Kasumi-1 (cell line): ENCODE results near the gene TM4SF20.
A peak's percentile ranks its signal among the peaks of the same experiment; 100 is the strongest.
"Not testable (repeated sequence)": the region's sequence is repeated elsewhere in the genome, so short reads cannot be mapped to it uniquely, and the experiment has no call there.

Experiments
- DNase-seq, 2 experiments: peaks; one replicate each; lab custom pipeline; 2025; lab: John Stamatoyannopoulos, UW

TM4SF20 gene

GRCh38 chr2:227398684-227399670 lies 19.9 kb upstream of the TM4SF20 start:
- DNase-seq, result no peak

- no peak for DNase-seq
Observed at GRCh38 chr2:227397562-227397961, 18.5 kb upstream of the TM4SF20 start.

- DNase-seq, result no peak
Observed at GRCh38 chr2:227395556-227395955, 16.4 kb upstream of the TM4SF20 start.

GRCh38 chr2:227394401-227394800 lies 15.3 kb upstream of the TM4SF20 start:
- DNase-seq, result no peak

DNA sequence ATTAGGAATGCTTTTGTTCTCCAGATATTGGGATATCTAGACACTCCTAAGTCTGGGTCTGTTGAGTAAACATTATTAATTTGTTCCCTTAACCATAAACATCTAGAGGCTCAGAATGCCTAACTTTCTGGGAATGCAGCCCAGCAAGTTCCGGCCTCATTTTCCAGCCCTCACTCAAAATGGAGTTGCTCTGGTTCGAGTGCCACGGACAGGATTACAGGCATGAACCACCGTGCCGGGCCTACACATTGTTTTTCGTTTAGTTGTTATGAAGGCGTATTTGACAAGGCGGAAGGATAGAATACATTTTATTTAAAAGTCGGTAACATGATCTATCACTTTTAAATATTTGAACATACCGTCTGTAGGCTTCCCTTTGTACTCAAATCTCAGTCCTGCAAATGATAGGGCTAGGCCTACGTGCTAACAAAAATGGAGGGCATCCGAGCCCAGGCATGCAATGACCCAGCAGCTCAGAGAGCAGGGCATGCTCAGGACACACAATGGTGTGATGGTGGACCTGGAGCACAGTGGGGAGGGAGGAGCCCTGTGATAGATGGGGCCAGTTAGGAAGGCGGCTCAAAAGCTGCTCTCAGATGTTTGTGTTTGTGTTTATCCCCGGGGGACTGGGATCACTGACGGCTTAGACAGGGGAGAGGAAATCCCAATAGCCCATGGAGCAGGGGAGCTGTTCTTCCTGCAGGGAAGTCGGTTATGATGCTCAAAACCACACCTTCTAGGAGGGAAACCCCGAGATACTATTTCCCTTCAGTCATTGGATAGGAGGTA lies 11.6 kb upstream of the TM4SF20 start:
- DNase-seq, result no peak

DNA sequence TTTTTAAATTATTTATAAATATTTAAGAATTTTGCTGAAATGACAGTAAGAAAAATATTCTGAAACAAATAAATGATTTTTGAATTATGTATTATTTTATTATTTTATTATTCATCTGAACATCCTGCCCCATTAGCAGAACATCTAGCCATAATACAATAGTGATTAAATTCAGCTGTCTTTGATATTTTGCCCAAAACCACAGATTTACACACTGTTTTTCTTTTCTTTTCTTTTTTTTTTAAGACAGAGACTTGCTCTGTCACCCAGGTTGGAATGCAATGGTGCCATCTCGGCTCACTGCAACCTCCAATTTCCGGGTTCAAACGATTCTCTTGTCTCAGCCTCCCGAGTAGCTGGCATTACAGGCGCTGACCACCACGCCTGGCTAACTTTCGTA lies 10.6 kb upstream of the TM4SF20 start:
- DNase-seq, result no peak

DNA sequence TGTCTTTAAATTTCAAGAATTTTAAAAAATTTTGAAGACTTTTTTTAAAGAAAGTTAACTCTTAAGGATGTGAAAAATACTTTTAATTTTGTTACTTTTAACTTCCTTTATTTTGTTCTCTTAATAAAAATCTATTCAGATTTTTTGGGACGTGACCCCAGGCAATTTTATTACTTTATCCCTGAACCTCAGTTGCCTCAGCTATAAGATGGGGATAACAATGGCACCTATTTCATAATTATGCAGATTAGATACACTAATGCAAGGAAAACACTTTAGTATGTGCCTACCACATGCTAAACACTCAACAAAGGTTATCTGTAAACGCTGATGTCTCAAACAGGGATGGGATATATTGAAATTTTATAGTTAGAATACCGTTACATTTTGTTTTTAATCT lies 10.1 kb upstream of the TM4SF20 start:
- no peak for DNase-seq

- DNase-seq, result no peak
Observed at GRCh38 chr2:227388537-227389011, 9.5 kb upstream of the TM4SF20 start.

GRCh38 chr2:227387583-227387982 lies 8.5 kb upstream of the TM4SF20 start, which contains the start of gene SCYGR1:
SCYGR1 (minus strand) TSS chr2:227387949; CDS start chr2:227387949, 0 bp downstream.
- not testable (repeated sequence) for DNase-seq

DNA sequence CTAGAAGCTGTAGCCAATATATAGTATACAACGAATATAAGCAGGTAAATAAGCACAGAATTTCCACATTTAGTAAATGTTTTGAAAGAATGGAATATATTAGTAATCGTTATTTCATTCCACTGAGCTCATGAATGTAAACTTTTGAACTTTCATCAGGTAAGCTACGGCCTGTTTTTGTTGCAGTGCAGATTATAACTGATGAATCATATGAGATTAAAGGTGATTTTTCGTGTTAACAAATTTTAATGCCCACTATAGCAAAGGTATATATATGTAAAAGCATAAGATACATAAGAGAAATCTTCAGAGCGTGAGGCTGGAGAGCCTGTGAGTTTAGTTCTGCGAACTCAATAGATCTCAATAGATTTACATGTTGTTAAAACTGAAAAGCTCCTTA lies 7.5 kb upstream of the TM4SF20 start:
- DNase-seq, result no peak

DNA sequence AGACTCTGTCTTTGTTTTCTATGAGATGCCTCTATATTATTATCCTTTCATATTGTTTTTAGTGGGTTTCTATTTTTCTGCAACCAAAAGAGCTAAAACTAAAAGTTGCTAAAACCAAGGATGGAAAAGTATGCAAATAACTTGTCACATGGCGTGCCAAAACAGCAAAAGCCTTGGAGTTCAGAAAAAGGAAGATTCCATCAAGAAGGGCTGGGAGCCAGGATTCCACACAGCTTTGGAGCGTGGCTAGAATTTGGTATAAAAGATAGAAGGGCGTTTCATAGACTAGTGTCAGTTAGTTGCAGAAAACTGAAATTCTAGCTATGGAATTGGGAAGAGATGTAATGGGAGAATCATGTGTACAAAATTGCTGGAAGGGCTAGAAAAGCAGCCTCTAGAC lies 4.6 kb upstream of the TM4SF20 start:
- no peak for DNase-seq

- DNase-seq, result not testable (repeated sequence)
Observed at GRCh38 chr2:227382241-227382835, 3.2 kb upstream of the TM4SF20 start.

DNA sequence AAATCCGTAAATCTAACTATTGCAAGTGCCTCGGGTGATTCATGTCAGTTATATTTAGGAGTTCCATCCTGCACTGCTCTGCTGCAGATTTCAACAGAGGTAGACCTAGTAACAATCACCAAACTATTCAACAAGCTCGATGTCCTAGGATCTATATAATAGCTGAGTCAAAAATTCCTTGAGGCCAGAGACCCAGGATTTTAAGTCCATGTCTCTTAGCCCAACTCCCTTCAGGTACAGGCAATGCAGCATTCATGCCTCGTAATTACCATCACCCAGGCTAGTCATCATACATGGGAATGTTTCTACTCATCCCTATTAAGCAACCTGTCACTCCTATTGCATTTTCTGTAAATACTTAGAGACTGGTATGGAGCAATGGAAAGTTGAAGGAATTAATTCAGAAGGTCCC lies 729 bp downstream of the TM4SF20 start:
- no peak for DNase-seq

GRCh38 chr2:227377467-227378351 lies 1.4 kb downstream of the TM4SF20 start:
- DNase-seq, result no peak

DNA sequence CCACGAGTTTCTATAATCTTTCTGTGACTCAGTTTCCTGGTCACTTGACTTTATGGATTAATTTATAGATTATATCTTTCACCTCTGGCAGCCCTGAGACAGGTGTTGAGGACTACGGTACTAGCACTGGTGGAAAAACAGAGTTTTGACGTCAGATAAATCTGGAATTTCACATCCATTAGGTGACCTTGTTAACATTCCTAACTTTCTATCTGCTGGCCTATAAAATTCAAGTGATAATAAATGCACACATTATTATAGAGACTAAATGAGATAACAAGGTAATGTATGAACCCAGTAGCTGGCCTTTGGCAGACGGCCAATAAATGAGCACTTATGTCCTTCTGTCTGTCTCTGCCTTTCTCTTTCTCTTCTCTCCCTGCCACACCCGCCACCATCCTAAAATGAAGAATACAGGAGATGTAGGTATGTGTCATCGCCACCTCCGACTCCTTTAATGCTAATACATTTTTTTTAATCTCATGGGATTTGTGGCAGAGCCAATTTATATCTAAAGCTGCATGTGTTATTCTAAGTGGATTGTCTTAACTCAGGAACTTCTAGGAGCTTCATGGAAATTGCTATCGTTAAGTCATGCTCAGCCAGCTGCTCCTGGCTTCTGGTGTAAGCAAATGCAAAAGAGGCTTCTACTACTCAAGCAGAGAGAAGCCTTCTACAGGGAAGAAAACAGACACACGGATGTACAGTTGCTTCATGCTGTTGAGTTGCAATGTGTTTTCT lies 2.3 kb downstream of the TM4SF20 start:
- DNase-seq, result no peak

DNA sequence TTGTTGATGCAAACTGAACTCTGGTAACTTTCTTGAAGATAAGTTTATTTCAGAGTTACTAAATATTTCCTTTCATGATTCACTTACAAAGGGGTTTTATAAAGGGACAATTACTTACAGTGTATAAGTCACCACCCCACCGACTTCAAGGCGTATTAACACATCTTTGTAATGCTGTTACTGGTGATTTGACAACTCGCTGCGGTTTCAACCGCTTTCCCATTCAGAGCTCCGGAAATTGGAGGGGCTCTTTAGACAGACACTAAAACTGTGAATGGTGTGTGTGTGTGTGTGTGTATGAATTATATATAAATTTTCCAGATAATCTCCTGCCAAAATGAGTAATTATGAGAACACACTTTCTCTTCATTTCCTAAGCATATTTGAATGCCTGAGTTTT lies 4.9 kb downstream of the TM4SF20 start:
- peak; percentile 32 to 42 for DNase-seq

GRCh38 chr2:227373389-227373788 lies 5.7 kb downstream of the TM4SF20 start:
- no peak for DNase-seq

DNA sequence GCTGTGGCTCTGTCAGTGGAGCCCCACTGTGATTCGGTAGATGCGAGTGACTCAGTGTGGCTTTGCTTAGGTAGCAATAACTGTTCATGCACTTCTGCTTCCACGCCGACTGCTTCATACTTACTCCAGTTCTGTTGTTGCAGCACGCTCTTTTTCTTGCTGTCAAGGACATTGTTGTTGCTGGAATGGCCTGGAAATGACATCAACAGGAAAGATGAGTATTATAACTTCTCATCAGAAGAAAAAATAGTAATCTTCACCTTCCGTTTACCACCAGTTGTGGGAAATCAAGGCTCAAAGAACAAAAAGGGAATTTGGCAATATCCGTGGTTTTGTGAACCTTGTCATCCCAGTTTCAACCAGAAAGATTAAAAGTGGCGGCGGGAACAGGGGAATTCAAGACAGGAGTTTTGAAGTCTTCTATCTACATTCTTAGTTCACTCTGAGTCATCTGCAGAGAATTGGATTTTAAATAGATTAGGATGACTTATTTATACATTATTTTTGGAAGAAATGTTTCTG lies 8.3 kb downstream of the TM4SF20 start:
- peak in 1 of 2 experiments; percentile 27 for DNase-seq

- DNase-seq, result no peak
Observed at GRCh38 chr2:227370092-227370491, 9.0 kb downstream of the TM4SF20 start.

GRCh38 chr2:227368574-227368973 lies 10.5 kb downstream of the TM4SF20 start:
- no peak for DNase-seq
